LNCAP (cell line): Measurements from ENCODE around the gene PRLH.

Experiments
- TF ChIP-seq, protein P1 (sequence below): fragments of 450-650 bp; IDR thresholded peaks from 2 replicates; pipeline ENCODE4 v1.5.1; 2017; ENCODE audit warnings: mild to moderate bottlenecking

PRLH gene

DNA sequence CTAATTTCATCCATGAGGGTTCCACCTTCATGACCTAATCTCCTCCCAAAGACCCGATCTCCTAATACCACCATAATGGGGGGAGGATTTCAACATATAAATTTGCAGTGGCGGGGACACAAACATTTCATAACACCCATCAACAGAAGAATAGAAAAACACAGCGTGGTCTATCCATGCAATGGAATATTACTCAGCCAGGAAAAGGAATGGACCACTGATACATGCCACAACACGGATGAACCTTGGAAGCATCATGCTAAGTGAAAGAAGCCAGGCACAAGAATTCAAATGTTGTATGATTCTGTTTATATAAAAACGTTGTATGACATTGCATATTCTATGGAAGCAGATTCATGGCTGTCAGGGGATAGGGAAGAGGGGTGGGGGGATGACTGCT lies 2.7 kb downstream of the PRLH start:
- TF ChIP-seq, protein P1, sequence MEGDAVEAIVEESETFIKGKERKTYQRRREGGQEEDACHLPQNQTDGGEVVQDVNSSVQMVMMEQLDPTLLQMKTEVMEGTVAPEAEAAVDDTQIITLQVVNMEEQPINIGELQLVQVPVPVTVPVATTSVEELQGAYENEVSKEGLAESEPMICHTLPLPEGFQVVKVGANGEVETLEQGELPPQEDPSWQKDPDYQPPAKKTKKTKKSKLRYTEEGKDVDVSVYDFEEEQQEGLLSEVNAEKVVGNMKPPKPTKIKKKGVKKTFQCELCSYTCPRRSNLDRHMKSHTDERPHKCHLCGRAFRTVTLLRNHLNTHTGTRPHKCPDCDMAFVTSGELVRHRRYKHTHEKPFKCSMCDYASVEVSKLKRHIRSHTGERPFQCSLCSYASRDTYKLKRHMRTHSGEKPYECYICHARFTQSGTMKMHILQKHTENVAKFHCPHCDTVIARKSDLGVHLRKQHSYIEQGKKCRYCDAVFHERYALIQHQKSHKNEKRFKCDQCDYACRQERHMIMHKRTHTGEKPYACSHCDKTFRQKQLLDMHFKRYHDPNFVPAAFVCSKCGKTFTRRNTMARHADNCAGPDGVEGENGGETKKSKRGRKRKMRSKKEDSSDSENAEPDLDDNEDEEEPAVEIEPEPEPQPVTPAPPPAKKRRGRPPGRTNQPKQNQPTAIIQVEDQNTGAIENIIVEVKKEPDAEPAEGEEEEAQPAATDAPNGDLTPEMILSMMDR: no peak

DNA sequence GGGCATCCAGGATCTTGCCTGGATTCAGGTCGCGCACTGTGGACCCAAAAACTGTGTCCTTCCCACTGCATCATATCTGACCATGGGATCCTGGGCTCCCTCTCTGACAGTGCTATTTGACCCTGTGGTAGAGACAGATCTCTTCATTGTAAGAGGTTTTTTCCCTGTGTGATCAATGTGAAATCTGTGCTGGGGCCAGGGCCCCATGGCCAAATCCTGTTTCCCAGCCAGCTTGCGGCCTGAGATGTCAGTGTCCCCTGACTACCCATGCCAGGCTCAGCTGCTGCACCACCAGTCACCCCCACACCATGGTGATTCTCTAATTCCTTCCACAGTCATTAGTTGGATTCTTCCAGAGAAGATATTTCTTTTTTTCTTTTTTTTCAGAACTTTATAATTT lies 3.5 kb downstream of the PRLH start:
- TF ChIP-seq, protein P1: no peak

DNA sequence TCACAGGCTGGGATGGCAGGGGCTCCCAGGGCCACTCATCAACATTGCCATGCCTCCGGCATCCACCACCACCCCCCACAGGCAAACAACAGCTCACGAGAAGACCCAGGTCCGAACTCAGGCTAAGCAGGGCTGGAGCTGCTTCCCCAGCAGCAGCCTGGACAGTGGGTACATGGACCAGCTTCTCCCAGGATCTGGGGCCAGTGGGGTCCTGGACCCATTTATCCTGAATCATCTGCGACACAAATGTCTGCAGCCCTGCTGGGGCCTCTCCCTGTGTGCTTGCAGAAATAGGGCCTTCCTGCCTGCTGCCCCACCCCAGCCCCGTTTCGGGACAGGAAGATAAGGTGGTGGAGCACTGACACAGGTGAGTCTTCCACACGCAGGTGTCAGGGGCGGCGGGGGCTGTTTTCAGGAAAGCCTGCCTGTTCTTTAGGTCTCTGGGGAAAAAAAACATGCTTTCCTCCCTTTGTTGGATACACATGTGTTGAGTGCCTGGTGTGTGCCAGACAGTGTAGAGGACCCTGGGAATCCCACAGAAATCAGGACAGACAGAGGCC lies 4.5 kb downstream of the PRLH start:
- TF ChIP-seq, protein P1: no peak

DNA sequence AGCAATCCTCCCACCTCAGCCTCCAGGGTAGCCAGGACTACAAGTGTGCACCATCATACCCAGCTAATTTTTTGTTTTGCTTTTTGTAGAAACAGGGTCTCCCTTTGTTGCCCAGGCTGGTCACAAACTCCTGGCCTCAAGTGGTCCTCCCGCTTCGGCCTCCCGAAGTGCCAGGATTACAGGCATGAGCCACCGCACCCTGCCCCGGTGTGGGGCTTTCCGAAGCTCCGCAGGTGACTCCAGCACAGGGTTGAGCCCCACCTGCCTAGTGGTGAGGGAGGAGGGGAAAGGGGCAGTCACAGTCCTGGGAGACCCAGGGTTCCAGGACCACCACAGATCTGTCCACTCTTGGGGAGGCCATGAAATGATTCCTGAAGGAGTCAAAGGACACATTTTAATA lies 5.2 kb downstream of the PRLH start:
- TF ChIP-seq, protein P1: no peak

GRCh38 chr2:237572021-237572741 lies 5.8 kb downstream of the PRLH start:
- TF ChIP-seq, protein P1: peak; percentile 96

DNA sequence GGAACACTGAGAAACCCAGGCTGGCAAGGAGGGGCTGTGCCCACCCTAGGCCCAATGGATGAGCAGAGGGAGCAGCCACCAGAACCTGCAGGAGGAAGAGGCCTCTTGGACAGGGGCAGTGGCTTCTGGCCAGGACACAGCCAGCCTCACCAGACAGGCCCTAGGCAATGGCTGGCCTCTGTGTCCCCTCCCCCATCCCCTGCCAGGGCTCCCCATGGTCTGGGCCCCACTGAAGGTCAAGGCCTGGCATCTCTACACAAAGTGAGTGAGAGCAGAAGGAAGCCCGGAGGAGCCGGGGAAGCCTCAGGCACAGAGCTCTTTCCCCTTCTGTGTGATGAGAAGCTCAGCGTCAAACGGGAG lies 6.3 kb downstream of the PRLH start:
- TF ChIP-seq, protein P1: no peak

- TF ChIP-seq, protein P1: no peak
These were observed 7.5 kb downstream of the PRLH start for GRCh38 chr2:237573721-237574415.
